Measurements from ENCODE around the gene HOXB9. TPM values are rescaled to one million over a fixed set of nuclear protein-coding genes. Genes with fewer than 3 reads are reported as not detected.

The HOXB9 gene
- total RNA-seq, 2 donors from 2014 or later, result 0.09 to 0.68 TPM

GRCh38 chr17:48640858-48641180 is 14.7 kb upstream of the HOXB9 start:
- DNase-seq (ENCODE audit: low spot score), result no peak
- no peaks in the 10 kb centered on the region for H3K9me3 ChIP-seq
- intact Hi-C loops (cut with DNase I), result no loop called here
- no peaks in the 10 kb centered on the region for H3K36me3 ChIP-seq
- WGBS, result 76% methylated on average over 1 of the region's 1 CpG
- peaks cover 15% of the 10 kb centered on the region for H3K27me3 ChIP-seq (replicated peaks; ENCODE audit: insufficient read depth)
- no peak overlapping the region for H3K27ac ChIP-seq
- TF ChIP-seq POLR2AphosphoS5 (IDR thresholded peaks at IDR 0.05) (no peak), POLR2A (IDR thresholded peaks at IDR 0.05) (no peak)
- TF ChIP-seq, protein P1, sequence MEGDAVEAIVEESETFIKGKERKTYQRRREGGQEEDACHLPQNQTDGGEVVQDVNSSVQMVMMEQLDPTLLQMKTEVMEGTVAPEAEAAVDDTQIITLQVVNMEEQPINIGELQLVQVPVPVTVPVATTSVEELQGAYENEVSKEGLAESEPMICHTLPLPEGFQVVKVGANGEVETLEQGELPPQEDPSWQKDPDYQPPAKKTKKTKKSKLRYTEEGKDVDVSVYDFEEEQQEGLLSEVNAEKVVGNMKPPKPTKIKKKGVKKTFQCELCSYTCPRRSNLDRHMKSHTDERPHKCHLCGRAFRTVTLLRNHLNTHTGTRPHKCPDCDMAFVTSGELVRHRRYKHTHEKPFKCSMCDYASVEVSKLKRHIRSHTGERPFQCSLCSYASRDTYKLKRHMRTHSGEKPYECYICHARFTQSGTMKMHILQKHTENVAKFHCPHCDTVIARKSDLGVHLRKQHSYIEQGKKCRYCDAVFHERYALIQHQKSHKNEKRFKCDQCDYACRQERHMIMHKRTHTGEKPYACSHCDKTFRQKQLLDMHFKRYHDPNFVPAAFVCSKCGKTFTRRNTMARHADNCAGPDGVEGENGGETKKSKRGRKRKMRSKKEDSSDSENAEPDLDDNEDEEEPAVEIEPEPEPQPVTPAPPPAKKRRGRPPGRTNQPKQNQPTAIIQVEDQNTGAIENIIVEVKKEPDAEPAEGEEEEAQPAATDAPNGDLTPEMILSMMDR (IDR thresholded peaks at IDR 0.05), result no peak
- H3K4me1 ChIP-seq (replicated peaks), result no peaks in the 10 kb centered on the region
- no peak overlapping the region for H3K4me3 ChIP-seq

DNA sequence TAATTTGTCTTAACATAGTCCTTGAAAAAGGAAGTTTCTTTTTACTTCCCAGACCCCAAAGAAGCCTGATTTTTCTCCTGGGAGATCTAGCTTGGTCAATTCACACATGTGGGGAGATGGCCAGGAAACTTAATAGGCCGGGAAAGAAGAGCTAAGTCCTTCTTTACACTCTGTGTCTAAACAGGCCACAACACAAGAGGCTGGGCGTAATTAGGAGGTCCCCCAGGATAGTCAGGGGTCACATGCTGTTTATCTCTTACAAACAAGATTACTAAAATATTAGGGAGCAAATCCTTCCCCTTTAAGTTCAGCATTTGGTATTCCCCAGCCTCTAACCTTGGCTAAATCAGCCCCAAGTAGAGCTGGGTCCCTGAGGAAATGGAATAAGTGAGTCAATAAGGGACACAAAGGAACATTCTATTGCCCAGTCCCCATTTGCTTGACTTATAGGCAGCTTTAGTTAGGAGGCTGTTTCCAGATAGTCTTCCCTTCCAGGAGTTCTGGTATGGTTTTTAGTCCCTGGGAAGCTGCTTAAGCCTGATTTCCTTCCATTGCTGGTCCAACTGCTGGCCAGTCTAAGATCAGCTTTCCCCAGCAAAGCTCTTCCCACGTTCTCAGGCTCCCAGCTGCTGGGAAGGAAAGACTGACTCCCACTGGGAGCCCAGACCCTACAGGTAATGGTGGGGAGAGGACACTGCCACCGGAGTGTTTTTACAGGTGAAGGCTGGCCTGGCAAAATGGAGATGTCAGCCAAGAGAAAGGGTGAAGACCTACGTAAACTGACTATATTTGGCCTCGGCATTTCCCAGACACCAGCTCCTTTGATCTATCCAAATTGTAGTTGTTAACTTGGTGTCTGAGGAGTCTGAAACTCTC is 14.1 kb upstream of the HOXB9 start:
- Histone ChIP-seq H3K4me1 (replicated peaks) (no peaks in the 10 kb centered on the region), H3K27me3 (replicated peaks; ENCODE audit: insufficient read depth) (peaks cover 19% of the 10 kb centered on the region), H3K36me3 (no peaks in the 10 kb centered on the region), H3K9me3 (no peaks in the 10 kb centered on the region), H3K27ac (no peak overlapping the region), H3K4me3 (no peak overlapping the region)
- intact Hi-C loops (cut with DNase I), result no loop called here
- DNase-seq (ENCODE audit: low spot score), result no peak
- 71% methylated on average over 6 of the region's 6 CpGs for WGBS
- TF ChIP-seq POLR2AphosphoS5 (IDR thresholded peaks at IDR 0.05) (no peak), POLR2A (IDR thresholded peaks at IDR 0.05) (no peak)
- TF ChIP-seq, protein P1 (IDR thresholded peaks at IDR 0.05), result no peak

- TF ChIP-seq POLR2A (IDR thresholded peaks at IDR 0.05), result no peak
- TF ChIP-seq POLR2AphosphoS5 (IDR thresholded peaks at IDR 0.05), result no peak
- TF ChIP-seq, protein P1 (IDR thresholded peaks at IDR 0.05), result no peak
- WGBS, result 42% methylated on average over 5 of the region's 5 CpGs
- H3K4me1 ChIP-seq (replicated peaks), result no peaks in the 10 kb centered on the region
- no peak overlapping the region for H3K27ac ChIP-seq
- DNase-seq (ENCODE audit: low spot score), result no peak
- H3K27me3 ChIP-seq (replicated peaks; ENCODE audit: insufficient read depth), result peaks cover 25% of the 10 kb centered on the region
- intact Hi-C loops (cut with DNase I), result no loop called here
- no peaks in the 10 kb centered on the region for H3K36me3 ChIP-seq
- no peak overlapping the region for H3K4me3 ChIP-seq
- no peaks in the 10 kb centered on the region for H3K9me3 ChIP-seq
Measured at GRCh38 chr17:48639136-48639535, 13.0 kb upstream of the HOXB9 start.

DNA sequence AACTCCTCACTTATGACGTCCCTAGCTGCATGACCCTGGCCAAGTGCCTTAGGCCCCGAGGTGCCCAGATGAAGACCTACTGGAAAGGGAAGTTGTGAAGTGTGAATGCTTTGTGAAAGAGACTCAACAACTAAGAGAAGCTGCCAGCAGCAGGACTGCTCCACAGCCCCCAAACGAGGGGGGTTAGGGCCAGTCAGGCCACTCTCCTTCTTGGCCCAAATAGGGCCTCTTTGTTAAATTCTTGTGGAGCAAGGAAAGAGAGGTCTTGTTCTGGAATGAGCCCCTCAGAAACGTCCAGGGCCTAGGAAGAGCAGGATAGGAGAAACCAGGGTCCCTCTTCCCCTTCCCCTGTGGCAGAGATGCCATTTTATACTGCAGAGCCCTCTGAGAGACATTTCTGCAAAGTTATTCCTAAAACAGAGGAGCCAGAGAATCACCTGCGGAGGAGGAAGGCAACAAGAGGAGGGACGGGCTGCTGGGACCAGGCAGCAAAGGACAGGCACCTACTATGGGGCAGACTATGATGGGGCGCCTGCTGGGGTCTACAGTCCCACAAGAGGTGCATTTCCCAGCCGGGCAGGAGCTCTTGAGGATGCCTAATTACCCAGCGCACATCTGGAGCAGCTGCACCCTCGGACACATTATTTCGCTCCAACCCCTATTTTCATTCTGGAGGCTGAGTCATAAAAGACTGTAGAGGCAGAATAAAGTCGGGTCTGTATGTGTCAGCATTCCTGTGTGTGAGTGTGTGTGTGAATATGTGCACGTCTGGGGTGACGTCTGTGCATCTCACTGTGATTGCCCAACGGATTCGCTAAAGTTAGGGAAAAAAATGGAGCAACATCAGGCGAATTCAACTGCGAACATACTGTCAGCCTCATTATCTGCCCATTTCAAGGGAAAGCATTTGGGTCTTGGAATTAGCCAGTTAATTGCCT is 11.4 kb upstream of the HOXB9 start:
- Histone ChIP-seq H3K4me3 (no peak overlapping the region), H3K36me3 (no peaks in the 10 kb centered on the region), H3K4me1 (replicated peaks) (no peaks in the 10 kb centered on the region), H3K27ac (no peak overlapping the region), H3K9me3 (no peaks in the 10 kb centered on the region), H3K27me3 (replicated peaks; ENCODE audit: insufficient read depth) (peaks cover 33% of the 10 kb centered on the region)
- no peak for TF ChIP-seq POLR2AphosphoS5 (IDR thresholded peaks at IDR 0.05)
- TF ChIP-seq, protein P1 (IDR thresholded peaks at IDR 0.05), result no peak
- TF ChIP-seq POLR2A (IDR thresholded peaks at IDR 0.05), result no peak
- WGBS, result 59% methylated on average over 18 of the region's 18 CpGs
- no peak for DNase-seq (ENCODE audit: low spot score)
- intact Hi-C loops (cut with DNase I), result no loop called here
